ENCODE data around the gene OR3A2. TPM values are rescaled to one million over a fixed set of nuclear protein-coding genes. Genes with fewer than 3 reads are reported as not detected.

Gene OR3A2
- polyA plus RNA-seq, 1 donor (not counting 4 experiments of a cell fraction or from before 2014, with no cell fraction given) = not detected

DNA sequence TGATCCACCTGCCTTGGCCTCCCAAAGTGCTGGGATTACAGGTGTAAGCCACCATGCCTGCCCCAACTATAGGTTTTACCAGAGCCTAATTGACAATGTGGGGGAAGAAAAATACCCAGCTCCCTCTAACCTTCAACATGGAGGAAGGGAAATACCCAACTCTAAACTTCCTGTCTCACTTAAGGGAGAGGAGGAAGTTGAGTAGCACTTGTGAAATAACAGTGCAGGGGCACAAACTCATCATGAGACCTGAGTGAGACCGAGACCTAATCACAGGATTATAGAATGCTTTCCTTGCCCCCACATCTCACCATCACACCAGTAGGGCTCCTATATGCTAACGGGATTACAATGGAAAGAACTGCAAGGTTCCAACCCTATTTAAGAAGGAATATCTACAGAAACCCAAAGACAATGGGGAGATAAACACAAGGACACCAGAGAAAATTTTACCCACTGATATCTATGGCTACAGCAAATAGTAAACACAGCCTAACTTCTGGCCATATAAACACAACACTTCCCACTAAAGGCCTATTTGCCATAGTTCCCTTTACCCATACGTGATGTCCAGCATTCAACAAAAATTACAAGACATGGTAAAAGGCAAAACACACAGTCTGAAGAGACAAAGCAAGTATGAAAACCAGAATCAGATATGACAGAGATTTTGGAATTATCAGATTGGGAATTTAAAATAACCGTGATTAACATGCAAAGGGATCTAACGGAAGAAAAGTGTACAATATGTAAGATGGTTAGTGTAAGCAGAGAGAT, 114.8 kb downstream of the OR3A2 start:
- no peaks in the 10 kb centered on the region for H3K4me1 ChIP-seq (ENCODE audit: control insufficient read depth, extremely low read depth, insufficient read depth, low read length)
- no peaks in the 10 kb centered on the region for H3K79me2 ChIP-seq (ENCODE audit: control insufficient read depth, insufficient read depth, low read length)
- dilution Hi-C loops (cut with MboI; ENCODE audit: extremely low pct_ligation_motif_present, low sequenced_read_pairs) = no loop called here
- H3K9me3 ChIP-seq (ENCODE audit: control insufficient read depth, low read depth, low read length) = no peaks in the 10 kb centered on the region
- no peak overlapping the region for H2AFZ ChIP-seq (ENCODE audit: control insufficient read depth, low read length)
- H3K4me3 ChIP-seq (ENCODE audit: control insufficient read depth in 2 of 3, extremely low read depth in 1 of 3, insufficient read depth in 2 of 3, low read depth in 1 of 3, low read length in 3 of 3) = no peak overlapping the region
- H4K20me1 ChIP-seq (ENCODE audit: control insufficient read depth, extremely low read depth, insufficient read depth, low read length) = no peaks in the 10 kb centered on the region
- H3K9me1 ChIP-seq (ENCODE audit: control insufficient read depth, extremely low read depth, insufficient read depth, low read length) = no peaks in the 10 kb centered on the region
- no peak overlapping the region for H3K4me2 ChIP-seq (ENCODE audit: control insufficient read depth, extremely low read depth, insufficient read depth, low read depth, low read length)
- H3K36me3 ChIP-seq (ENCODE audit: control insufficient read depth in 2 of 2, extremely low read depth in 1 of 2, insufficient read depth in 2 of 2, low read length in 2 of 2) = no peaks in the 10 kb centered on the region
- TF ChIP-seq, protein P1, sequence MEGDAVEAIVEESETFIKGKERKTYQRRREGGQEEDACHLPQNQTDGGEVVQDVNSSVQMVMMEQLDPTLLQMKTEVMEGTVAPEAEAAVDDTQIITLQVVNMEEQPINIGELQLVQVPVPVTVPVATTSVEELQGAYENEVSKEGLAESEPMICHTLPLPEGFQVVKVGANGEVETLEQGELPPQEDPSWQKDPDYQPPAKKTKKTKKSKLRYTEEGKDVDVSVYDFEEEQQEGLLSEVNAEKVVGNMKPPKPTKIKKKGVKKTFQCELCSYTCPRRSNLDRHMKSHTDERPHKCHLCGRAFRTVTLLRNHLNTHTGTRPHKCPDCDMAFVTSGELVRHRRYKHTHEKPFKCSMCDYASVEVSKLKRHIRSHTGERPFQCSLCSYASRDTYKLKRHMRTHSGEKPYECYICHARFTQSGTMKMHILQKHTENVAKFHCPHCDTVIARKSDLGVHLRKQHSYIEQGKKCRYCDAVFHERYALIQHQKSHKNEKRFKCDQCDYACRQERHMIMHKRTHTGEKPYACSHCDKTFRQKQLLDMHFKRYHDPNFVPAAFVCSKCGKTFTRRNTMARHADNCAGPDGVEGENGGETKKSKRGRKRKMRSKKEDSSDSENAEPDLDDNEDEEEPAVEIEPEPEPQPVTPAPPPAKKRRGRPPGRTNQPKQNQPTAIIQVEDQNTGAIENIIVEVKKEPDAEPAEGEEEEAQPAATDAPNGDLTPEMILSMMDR (optimal IDR thresholded peaks at IDR 0.05 in 1 of 3, IDR thresholded peaks at IDR 0.05 in 1 of 3, conservative IDR thresholded peaks at IDR 0.05 in 1 of 3; ENCODE audit: extremely low read depth in 1 of 3, insufficient read depth in 2 of 3, low read length in 3 of 3) = no peak
- no peak for TF ChIP-seq EZH2 (IDR thresholded peaks at IDR 0.05; ENCODE audit: low read length)
- no peak overlapping the region for H3K27ac ChIP-seq (ENCODE audit: control insufficient read depth, insufficient read depth, low read length)
- H3K27me3 ChIP-seq (ENCODE audit: control insufficient read depth, extremely low read depth, insufficient read depth, low read length) = no peaks in the 10 kb centered on the region
- no peak for DNase-seq (ENCODE audit: low read depth, low spot score)
- FAIRE-seq = no peak
- no peak overlapping the region for H3K9ac ChIP-seq (ENCODE audit: control insufficient read depth, extremely low read depth, insufficient read depth, low read length)

DNA sequence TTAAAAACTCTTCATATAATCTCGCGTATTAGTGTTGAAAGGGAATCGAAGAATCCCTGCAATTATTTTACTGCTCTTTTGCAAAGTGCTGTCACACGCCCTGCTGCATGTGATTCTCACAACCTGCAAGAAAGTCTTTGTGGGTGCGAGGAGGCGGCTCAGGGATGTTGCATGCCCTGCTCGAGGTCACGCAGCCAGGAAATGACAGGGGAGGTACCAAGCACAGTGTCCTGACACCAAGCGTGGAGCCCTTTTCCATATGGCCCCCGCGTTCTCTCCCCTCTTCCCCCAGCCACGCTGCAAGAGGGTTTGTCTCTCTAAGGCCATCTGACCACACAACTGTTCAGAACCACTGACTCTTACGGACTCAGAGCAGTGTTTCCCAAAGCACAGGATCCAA, 125.5 kb downstream of the OR3A2 start:
- Histone ChIP-seq H3K27me3 (ENCODE audit: control insufficient read depth, extremely low read depth, insufficient read depth, low read length) (no peaks in the 10 kb centered on the region), H3K27ac (ENCODE audit: control insufficient read depth, insufficient read depth, low read length) (no peak overlapping the region), H3K9me1 (ENCODE audit: control insufficient read depth, extremely low read depth, insufficient read depth, low read length) (no peaks in the 10 kb centered on the region), H3K4me1 (ENCODE audit: control insufficient read depth, extremely low read depth, insufficient read depth, low read length) (no peaks in the 10 kb centered on the region), H3K4me3 (ENCODE audit: control insufficient read depth in 2 of 3, extremely low read depth in 1 of 3, insufficient read depth in 2 of 3, low read depth in 1 of 3, low read length in 3 of 3) (no peak overlapping the region), H3K9ac (ENCODE audit: control insufficient read depth, extremely low read depth, insufficient read depth, low read length) (no peak overlapping the region), H3K79me2 (ENCODE audit: control insufficient read depth, insufficient read depth, low read length) (no peaks in the 10 kb centered on the region), H2AFZ (ENCODE audit: control insufficient read depth, low read length) (no peak overlapping the region), H3K36me3 (ENCODE audit: control insufficient read depth in 2 of 2, extremely low read depth in 1 of 2, insufficient read depth in 2 of 2, low read length in 2 of 2) (no peaks in the 10 kb centered on the region), H3K4me2 (ENCODE audit: control insufficient read depth, extremely low read depth, insufficient read depth, low read depth, low read length) (no peak overlapping the region), H4K20me1 (ENCODE audit: control insufficient read depth, extremely low read depth, insufficient read depth, low read length) (no peaks in the 10 kb centered on the region), H3K9me3 (ENCODE audit: control insufficient read depth, low read depth, low read length) (no peaks in the 10 kb centered on the region)
- dilution Hi-C loops (cut with MboI; ENCODE audit: extremely low pct_ligation_motif_present, low sequenced_read_pairs) = no loop called here
- DNase-seq (ENCODE audit: low read depth, low spot score) = no peak
- TF ChIP-seq EZH2 (IDR thresholded peaks at IDR 0.05; ENCODE audit: low read length) = no peak
- TF ChIP-seq, protein P1 (optimal IDR thresholded peaks at IDR 0.05 in 1 of 3, IDR thresholded peaks at IDR 0.05 in 1 of 3, conservative IDR thresholded peaks at IDR 0.05 in 1 of 3; ENCODE audit: extremely low read depth in 1 of 3, insufficient read depth in 2 of 3, low read length in 3 of 3) = no peak
- FAIRE-seq = no peak
